K562 (cell line): Measurements from ENCODE around the gene EVI5. TPM values are rescaled to one million over a fixed set of nuclear protein-coding genes. Genes with fewer than 3 reads are reported as not detected.
A peak's percentile ranks its signal among the peaks of the same experiment; 100 is the strongest.

ENCODE experiments used
- ATAC-seq: fragments of 200-7000 bp; cut with Tn5 transposase; 3 replicates; pipeline ENCODE4 v1.9.1; 2020; ENCODE audit warnings: moderate library complexity
- BruUV-seq: library from RNA; stranded (reverse); fragments of 400-500 nt; replicated peaks from 2 replicates; lab custom pipeline; 2021; lab: Mats Ljungman, UMichigan
- CTCF ChIA-PET: fragments of 300-600 bp; formaldehyde crosslinking; extraction: SDS; loops from one replicate; lab custom pipeline; 2021; ENCODE audit warnings: low intra/inter-chr PET ratio; lab: Yijun Ruan, JAX
- POLR2A ChIA-PET: fragments of 300-600, 350-650 bp; sonication (Branson Sonifier 250); formaldehyde crosslinking; extraction: SDS; loops from one replicate; lab custom pipeline; 2021; ENCODE audit warnings: antibody characterized with exemption, inconsistent platforms; lab: Yijun Ruan, JAX
- DNase-seq, 4 experiments: peaks; one replicate each; pipeline versions ENCODE4 v3.0.0 to v3.0.0-alpha.2; 2011 to 2018; ENCODE audit warnings: low spot score in 3 of 4, mixed read lengths in 3 of 4; ENCODE audit errors: extremely low read depth in 1 of 4
- FAIRE-seq: peaks from 2 replicates; lab custom pipeline; 2011; peaks lifted over from hg19 to GRCh38; lab: Jason Lieb, UNC
- H2AFZ ChIP-seq: 2 replicates; pipeline ENCODE4 v1.6.0; 2011; ENCODE audit warnings: low read depth, low read length, control low read depth, inconsistent platforms
- H3K27ac ChIP-seq: fragments of 200-600 bp; 3 replicates; pipeline ENCODE4 v1.8.0; 2011; ENCODE audit warnings: low read depth, mild to moderate bottlenecking, control low read depth, inconsistent platforms, low read length, moderate library complexity, mixed read lengths; ENCODE audit errors: extremely low read depth
- H3K27me3 ChIP-seq, 2 experiments: fragments of 300-600 bp in 1 of 2; 2 replicates in 1 of 2; 3 replicates in 1 of 2; pipeline versions ENCODE4 v1.6.0 to v1.8.0; 2011; ENCODE audit warnings: inconsistent platforms in 2 of 2, low read length in 2 of 2, mild to moderate bottlenecking in 1 of 2, mixed read lengths in 1 of 2, moderate library complexity in 1 of 2; ENCODE audit not compliant: control insufficient read depth in 2 of 2, insufficient read depth in 2 of 2
- H3K36me3 ChIP-seq: fragments of 300-600 bp; 3 replicates; pipeline ENCODE4 v1.8.0; 2011; ENCODE audit warnings: mild to moderate bottlenecking, low read length, inconsistent platforms; ENCODE audit not compliant: control insufficient read depth, insufficient read depth
- H3K4me1 ChIP-seq, 2 experiments: fragments of 200-600 bp in 1 of 2; replicated peaks in 1 of 2; 2 replicates in 1 of 2; 3 replicates in 1 of 2; pipeline versions ENCODE4 v1.5.1 to v1.8.0; 2011; ENCODE audit warnings: inconsistent platforms in 2 of 2, low read length in 2 of 2, mild to moderate bottlenecking in 1 of 2, mixed read lengths in 1 of 2, moderate library complexity in 1 of 2; ENCODE audit not compliant: control insufficient read depth in 2 of 2, insufficient read depth in 2 of 2
- H3K4me2 ChIP-seq: 2 replicates; pipeline ENCODE4 v1.6.1; 2011; ENCODE audit warnings: low read length, control low read depth, inconsistent platforms, mixed read lengths; ENCODE audit not compliant: insufficient read depth
- H3K4me3 ChIP-seq: fragments of 200-600 bp; sonication (generic), shearing (Covaris generic); 2 replicates; pipeline ENCODE4 v1.5.1; 2016; ENCODE audit warnings: control low read depth, inconsistent platforms
- H3K79me2 ChIP-seq: fragments of 200-600 bp; 3 replicates; pipeline ENCODE4 v1.8.0; 2011; ENCODE audit warnings: low read length, inconsistent platforms; ENCODE audit not compliant: control insufficient read depth, insufficient read depth
- H3K9ac ChIP-seq, 2 experiments: 2 replicates each; pipeline versions ENCODE4 v1.6.0 to v1.6.1; 2011; ENCODE audit warnings: low read depth in 2 of 2, low read length in 2 of 2, control low read depth in 1 of 2, inconsistent platforms in 1 of 2, mild to moderate bottlenecking in 1 of 2, mixed read lengths in 1 of 2; ENCODE audit not compliant: insufficient read depth in 1 of 2
- H3K9me1 ChIP-seq: one replicate; pipeline ENCODE4 v1.6.0; 2011; ENCODE audit warnings: inconsistent platforms, mild to moderate bottlenecking, low read length, moderate library complexity; ENCODE audit not compliant: control insufficient read depth, insufficient read depth
- H3K9me3 ChIP-seq: replicated peaks from 2 replicates; pipeline ENCODE4 v1.5.1; 2011; ENCODE audit warnings: low read depth, low read length, inconsistent platforms; ENCODE audit not compliant: control insufficient read depth, insufficient read depth
- H4K20me1 ChIP-seq: replicated peaks from 2 replicates; pipeline ENCODE4 v1.6.1; 2011; ENCODE audit warnings: low read length, inconsistent platforms, mixed read lengths; ENCODE audit not compliant: control insufficient read depth, insufficient read depth
- BRD9 ChIP-seq: fragments of 450-650 bp; IDR thresholded peaks from 2 replicates; pipeline ENCODE4 v1.6.1; 2018; ENCODE audit warnings: low read depth; ENCODE audit not compliant: partially characterized antibody
- CBFA2T2 ChIP-seq: fragments of 450-650 bp; conservative IDR thresholded peaks from 2 replicates; pipeline ENCODE4 v1.6.1; 2017; ENCODE audit warnings: mild to moderate bottlenecking
- CCNT2 ChIP-seq: IDR thresholded peaks from 2 replicates; pipeline ENCODE4 v1.6.1; 2011; ENCODE audit warnings: borderline replicate concordance, low read depth, mild to moderate bottlenecking, moderate library complexity, mixed read lengths, low read length; ENCODE audit not compliant: insufficient read length; ENCODE audit errors: extremely low read depth
- CEBPB ChIP-seq: fragments of 450-650 bp; IDR thresholded peaks from 2 replicates; pipeline ENCODE4 v1.6.1; 2016; ENCODE audit warnings: missing genetic modification characterization, missing compliant biosample characterization
- CREM ChIP-seq: IDR thresholded peaks from 2 replicates; pipeline ENCODE4 v1.6.1; 2014; ENCODE audit warnings: antibody characterized with exemption, low read depth
- DPF2 ChIP-seq: fragments of 450-650 bp; IDR thresholded peaks from 2 replicates; pipeline ENCODE4 v1.6.1; 2016
- GABPA ChIP-seq: fragments of 200-800 bp; sonication (Bioruptor generic); conservative IDR thresholded peaks from 2 replicates; pipeline ENCODE4 v1.6.1; 2016; ENCODE audit warnings: low read depth, missing genetic modification characterization, missing compliant biosample characterization
- HDAC8 ChIP-seq: fragments of 450-650 bp; IDR thresholded peaks from 2 replicates; pipeline ENCODE4 v1.6.1; 2016; ENCODE audit warnings: mild to moderate bottlenecking, missing genetic modification characterization, moderate library complexity, missing compliant biosample characterization
- MEIS2 ChIP-seq: fragments of 450-650 bp; IDR thresholded peaks from 2 replicates; pipeline ENCODE4 v1.6.1; 2014; ENCODE audit warnings: mild to moderate bottlenecking; ENCODE audit not compliant: partially characterized antibody
- NEUROD1 ChIP-seq: fragments of 150-350 bp; IDR thresholded peaks from 2 replicates; pipeline ENCODE4 v1.6.1; 2014; ENCODE audit warnings: borderline replicate concordance, low read length, low read depth; ENCODE audit not compliant: partially characterized antibody
- RB1 ChIP-seq: fragments of 450-650 bp; IDR thresholded peaks from 2 replicates; pipeline ENCODE4 v1.6.1; 2017; ENCODE audit warnings: low read depth, mild to moderate bottlenecking
- SMAD4 ChIP-seq: fragments of 250-450 bp; sonication (Bioruptor Pico); conservative IDR thresholded peaks from 2 replicates; pipeline ENCODE4 v1.8.0; 2021; ENCODE audit warnings: inconsistent platforms, mild to moderate bottlenecking, moderate library complexity
- SMARCE1 ChIP-seq: fragments of 450-650 bp; IDR thresholded peaks from 2 replicates; pipeline ENCODE4 v1.7.1; 2016; ENCODE audit warnings: mild to moderate bottlenecking
- SOX6 ChIP-seq: fragments of 450-650 bp; IDR thresholded peaks from 2 replicates; pipeline ENCODE4 v1.6.1; 2014; ENCODE audit warnings: mild to moderate bottlenecking
- TAL1 ChIP-seq: fragments of 450-650 bp; IDR thresholded peaks from 2 replicates; pipeline ENCODE4 v1.6.1; 2016; ENCODE audit warnings: mild to moderate bottlenecking
- TEAD4 ChIP-seq, 2 experiments: sonication (generic) in 1 of 2; formaldehyde crosslinking in 1 of 2; IDR thresholded peaks; 2 replicates each; pipeline versions ENCODE4 v1.6.1 to v1.8.0; 2012 to 2022; ENCODE audit warnings: borderline replicate concordance in 1 of 2, inconsistent platforms in 1 of 2, low read length in 1 of 2, mild to moderate bottlenecking in 1 of 2, missing genetic modification reagents in 1 of 2
- ZBTB49 ChIP-seq: sonication (generic); formaldehyde crosslinking; IDR thresholded peaks from 2 replicates; pipeline ENCODE4 v1.8.0; 2022; ENCODE audit warnings: missing genetic modification reagents, mild to moderate bottlenecking, borderline replicate concordance
- ZBTB9 ChIP-seq: fragments of 450-650 bp; formaldehyde crosslinking; IDR thresholded peaks from 2 replicates; pipeline ENCODE4 v1.4.0; 2020; ENCODE audit warnings: mild to moderate bottlenecking, moderate library complexity
- ZNF586 ChIP-seq: fragments of 450-650 bp; formaldehyde crosslinking; conservative IDR thresholded peaks from 2 replicates; pipeline ENCODE4 v1.4.0; 2020; ENCODE audit warnings: mild to moderate bottlenecking, moderate library complexity
- ZNF668 ChIP-seq: fragments of 250-450 bp; sonication (Bioruptor Pico); IDR thresholded peaks from 2 replicates; pipeline ENCODE4 v1.8.0; 2022; ENCODE audit warnings: mild to moderate bottlenecking, inconsistent platforms
- ZNF766 ChIP-seq: fragments of 200-800 bp; sonication (Bioruptor generic); conservative IDR thresholded peaks from 2 replicates; pipeline ENCODE4 v1.6.1; 2016; ENCODE audit warnings: missing genetic modification characterization, missing compliant biosample characterization
- WGBS: fragments of 100-300 bp; shearing (Covaris generic); methylation state at CpG from one replicate; pipeline ENCODE4 v1.1.6; 2016; ENCODE audit warnings: low coverage, mixed read lengths; ENCODE audit not compliant: insufficient coverage; ENCODE audit errors: missing lambda C conversion rate; 5-methylcytosine and 5-hydroxymethylcytosine counted together
- in situ Hi-C: fragments of 300-500 bp; cut with MboI; formaldehyde crosslinking; loops from 4 replicates; pipeline ENCODE4 v1.15.0; 2018; ENCODE audit warnings: inconsistent platforms, mixed read lengths
- intact Hi-C: fragments of 100-400 bp; cut with micrococcal nuclease; formaldehyde crosslinking; loops from 2 replicates; pipeline ENCODE4 v1.14.2; 2022
- polyA plus RNA-seq, 8 experiments: library from polyadenylated mRNA; depleted of rRNA in 4 of 8; stranded (reverse) in 5 of 8; unstranded in 3 of 8; fragments of >200 nt; fragmentation: Nextera tagmentation in 2 of 8; fragmentation: Illumina TruSeq in 1 of 8; extraction: Ambion mirVana in 2 of 8; extraction: Trizol in 1 of 8; gene quantifications; 2 replicates each; pipeline versions ENCODE4 v1.2.1 to v1.2.3, GENCODE V29; 2011 to 2014; ENCODE audit warnings: inconsistent platforms in 1 of 8, missing spikeins in 1 of 8
- total RNA-seq, 7 experiments: library from RNA; depleted of rRNA in 6 of 7; stranded (reverse); fragments of >200 nt in 6 of 7; fragmentation: Illumina TruSeq in 2 of 7; extraction: Trizol in 2 of 7; gene quantifications; 2 replicates each; pipeline versions ENCODE4 v1.2.1 to v1.2.3, GENCODE V29; 2011 to 2021; ENCODE audit warnings: low replicate concordance in 1 of 7

Gene EVI5
- total and polyA plus RNA-seq, 9 of the 15 experiments (the other 6 are each of a cell fraction or from before 2014, with no cell fraction given), result 1.7 to 50.1 (median 13.7) TPM

- no peak overlapping the region for H3K4me2 ChIP-seq
- H3K9me3 ChIP-seq, result no peaks in the 10 kb centered on the region
- no peaks in the 10 kb centered on the region for H3K27me3 ChIP-seq
- no peak overlapping the region for H3K9ac ChIP-seq
- H3K4me1 ChIP-seq, result peaks cover 0 to 10% of the 10 kb centered on the region in 2 experiments; a peak in 2 of 5 replicates
- WGBS, result 12% methylated on average over 1 of the region's 1 CpG
- no peaks in the 10 kb centered on the region for H3K79me2 ChIP-seq
- in situ Hi-C loops (no loop called here), intact Hi-C loops (no loop called here)
- DNase-seq (no peak), ATAC-seq (peak; percentile 82), FAIRE-seq (no peak)
- POLR2A ChIA-PET, result interaction anchor here (0.7 kb wide), 1 partner anchor 452 kb away, joined by 5 read pairs; no protein-coding TSS in a partner anchor
- no TSS peak for BruUV-seq
- no peaks in the 10 kb centered on the region for H3K9me1 ChIP-seq
- H2AFZ ChIP-seq, result no peak overlapping the region
- H3K36me3 ChIP-seq, result no peaks in the 10 kb centered on the region
- no peak overlapping the region for H3K27ac ChIP-seq
- no peak overlapping the region for H3K4me3 ChIP-seq
- CTCF ChIA-PET, result no interaction called here
- H4K20me1 ChIP-seq, result no peaks in the 10 kb centered on the region
- TF ChIP-seq CREM (no peak), DPF2 (peak; percentile 40; the same call in 1 of the 2 replicates), SMARCE1 (0 out of 2 replicates have a peak, but pooled peaks have one; percentile 11), ZNF586 (CRISPR knock-in tag) (no peak), CCNT2 (peak; percentile 24), MEIS2 (peak; percentile 72), RB1 (no peak), ZNF766 (0 out of 2 replicates have a peak, but pooled peaks have one; percentile 45), ZNF668 (CRISPR knock-in tag) (no peak), CEBPB (tag) (no peak), NEUROD1 (no peak), ZBTB49 (CRISPR knock-in tag) (no peak), ZBTB9 (CRISPR knock-in tag) (no peak), SOX6 (peak; percentile 60; the same call in 1 of the 2 replicates), BRD9 (no peak), SMAD4 (CRISPR knock-in tag) (0 out of 2 replicates have a peak, but pooled peaks have one; percentile 16), HDAC8 (tag) (no peak), GABPA (tag) (no peak), TEAD4 (IDR thresholded peaks at IDR 0.05; ENCODE audit: low read length) (peak; percentile 61; the same call in 1 of the 2 replicates), TEAD4 (CRISPR knock-in tag; IDR thresholded peaks at IDR 0.05; ENCODE audit: borderline replicate concordance) (no peak), TAL1 (peak; percentile 68), CBFA2T2 (peak; percentile 33; the same call in 1 of the 2 replicates)
These were observed 268.3 kb downstream of the EVI5 start for GRCh38 chr1:92516574-92516973.
